Activated CD8-positive, alpha-beta memory T cell treated with anti-CD3 and anti-CD28 coated beads, Interleukin-2, amount 50 U/mL, for 24 hours (primary cell): ENCODE data around the gene PRIMA1.

Experiments used
- DNase-seq: peaks from one replicate; pipeline ENCODE4 v3.0.0-alpha.2; 2020; ENCODE audit errors: extremely low read depth

The PRIMA1 gene

GRCh38 chr14:93731753-93732152 lies 56.5 kb downstream of the PRIMA1 start:
- no peak for DNase-seq

DNA sequence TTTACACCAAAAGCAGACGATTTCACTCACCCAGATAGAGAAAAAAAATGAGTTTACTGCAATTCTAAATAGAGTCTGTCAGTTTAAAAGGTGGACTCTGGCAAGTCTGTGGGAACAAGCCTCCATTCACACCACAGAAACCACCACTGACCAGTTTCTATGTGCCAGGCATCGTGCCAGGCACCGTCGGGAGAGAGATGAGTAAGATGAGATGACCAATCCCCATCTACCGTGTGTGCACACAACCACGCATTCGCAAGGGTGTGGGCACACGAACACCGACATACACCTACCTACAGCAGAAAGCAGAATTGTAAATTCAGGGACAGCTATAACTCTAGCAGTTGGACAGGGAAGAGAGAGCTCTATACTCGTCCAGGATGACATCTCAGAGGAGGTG lies 58.3 kb downstream of the PRIMA1 start:
- DNase-seq = no peak

GRCh38 chr14:93728651-93729016 lies 59.7 kb downstream of the PRIMA1 start:
- DNase-seq = no peak

- no peak for DNase-seq
Measured at GRCh38 chr14:93727917-93728650, 60.2 kb downstream of the PRIMA1 start.

DNA sequence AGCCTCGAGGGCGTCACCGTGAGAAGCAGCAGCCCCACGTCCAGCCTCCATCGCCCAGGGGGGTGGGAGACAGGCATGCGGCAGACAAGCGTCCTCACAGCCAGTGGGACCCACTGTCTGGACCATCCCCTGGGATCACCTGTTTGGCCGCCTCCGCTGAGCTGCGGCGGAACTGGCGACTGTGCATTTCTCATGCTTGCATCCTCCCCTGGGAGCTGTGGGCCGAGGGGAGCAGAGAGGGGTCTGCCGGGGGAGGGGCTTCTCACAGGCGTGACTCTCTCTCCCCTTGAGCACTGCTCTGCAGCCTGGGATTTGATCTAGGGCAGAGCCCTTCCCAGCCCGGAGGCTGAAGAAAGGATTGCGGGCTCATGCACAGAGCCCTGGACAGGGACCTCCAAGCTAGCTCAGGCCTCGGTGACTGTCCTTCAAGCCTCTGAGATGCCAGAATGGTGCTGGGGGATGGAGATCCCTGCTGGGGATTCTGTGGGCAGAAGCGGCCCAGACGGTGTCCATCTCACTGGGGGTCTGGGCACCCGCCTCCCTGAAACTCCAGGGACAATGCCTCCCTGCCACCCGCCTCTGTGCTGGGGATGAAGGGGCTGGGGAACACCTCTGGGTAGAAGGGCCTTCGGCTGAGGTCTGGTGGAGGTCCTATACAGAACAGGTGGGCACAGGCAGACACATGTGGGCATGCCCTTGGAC lies 61.1 kb downstream of the PRIMA1 start:
- no peak for DNase-seq

DNA sequence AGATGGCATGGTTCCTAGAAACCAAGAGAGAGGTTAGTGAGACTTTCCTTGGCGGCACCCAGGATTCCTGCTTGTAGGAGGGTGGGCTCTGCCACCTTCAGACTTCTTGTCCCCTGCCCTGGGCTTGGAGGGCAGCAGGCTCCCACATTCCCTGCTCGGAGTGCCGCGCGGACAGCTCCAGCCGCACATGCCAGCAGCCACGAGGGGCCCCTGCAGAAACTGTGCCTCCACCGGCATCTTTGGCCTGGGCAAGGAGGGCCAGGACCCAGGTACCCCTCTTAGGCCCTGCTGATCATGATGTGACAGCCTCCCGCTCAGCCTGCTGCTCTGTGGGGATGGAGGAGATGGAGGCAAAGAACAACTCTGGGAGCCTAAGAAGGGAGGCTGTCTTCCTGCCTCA lies 62.3 kb downstream of the PRIMA1 start:
- no peak for DNase-seq

DNA sequence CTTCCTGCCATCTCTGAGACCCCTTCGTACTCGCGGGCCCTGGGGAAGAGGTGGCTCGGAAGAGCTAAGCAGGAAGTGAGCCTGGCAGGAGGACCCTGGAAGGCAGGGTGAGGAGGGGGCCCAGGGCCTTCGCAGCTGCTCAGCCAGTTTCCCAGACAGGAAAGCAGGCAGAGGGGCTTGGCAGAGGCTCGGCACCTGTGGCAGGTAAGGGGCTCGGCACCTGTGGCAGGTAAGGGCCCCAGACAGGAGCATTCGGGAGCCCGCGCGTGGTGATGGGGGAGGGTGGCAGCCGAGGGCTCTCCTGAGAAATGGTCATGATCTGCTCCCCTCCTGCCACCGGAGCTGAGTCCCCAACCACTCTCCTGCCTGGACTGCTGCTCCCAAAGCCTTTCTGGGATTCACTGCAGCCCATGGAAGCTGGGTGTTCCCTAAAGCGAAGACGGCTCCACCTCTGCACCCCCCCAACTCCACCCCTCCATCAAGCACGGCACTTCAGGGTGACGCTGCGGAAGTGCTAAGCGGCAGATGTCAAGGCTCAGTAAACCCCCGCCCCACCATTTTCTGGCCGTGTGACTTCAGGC lies 63.2 kb downstream of the PRIMA1 start:
- no peak for DNase-seq

DNA sequence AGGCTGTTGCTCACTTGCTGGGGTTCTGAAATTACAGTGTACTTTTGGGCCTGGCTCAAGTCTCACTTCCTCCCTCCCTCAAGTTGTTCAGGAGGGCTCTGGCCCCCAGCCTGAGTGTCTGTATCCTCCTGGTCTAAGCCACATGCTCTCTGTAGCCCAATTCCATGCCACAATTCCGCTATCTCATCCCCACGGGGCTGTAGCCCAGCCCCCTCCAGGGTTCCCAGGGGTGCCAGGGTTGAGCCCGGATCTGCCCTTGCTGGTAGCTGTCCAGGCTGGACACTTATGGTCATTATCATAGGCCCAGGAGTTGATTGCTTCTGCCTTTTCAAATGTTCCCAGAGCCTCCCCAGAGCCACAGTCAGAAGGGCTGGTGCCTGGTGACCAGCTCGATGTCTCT lies 65.3 kb downstream of the PRIMA1 start:
- no peak for DNase-seq

GRCh38 chr14:93720981-93721483 lies 67.3 kb downstream of the PRIMA1 start:
- DNase-seq = no peak

GRCh38 chr14:93720076-93720815 lies 68.0 kb downstream of the PRIMA1 start:
- DNase-seq = no peak

- no peak for DNase-seq
Measured at GRCh38 chr14:93719256-93719655, 69.0 kb downstream of the PRIMA1 start.

GRCh38 chr14:93717668-93718320 lies 70.5 kb downstream of the PRIMA1 start:
- DNase-seq = no peak

DNA sequence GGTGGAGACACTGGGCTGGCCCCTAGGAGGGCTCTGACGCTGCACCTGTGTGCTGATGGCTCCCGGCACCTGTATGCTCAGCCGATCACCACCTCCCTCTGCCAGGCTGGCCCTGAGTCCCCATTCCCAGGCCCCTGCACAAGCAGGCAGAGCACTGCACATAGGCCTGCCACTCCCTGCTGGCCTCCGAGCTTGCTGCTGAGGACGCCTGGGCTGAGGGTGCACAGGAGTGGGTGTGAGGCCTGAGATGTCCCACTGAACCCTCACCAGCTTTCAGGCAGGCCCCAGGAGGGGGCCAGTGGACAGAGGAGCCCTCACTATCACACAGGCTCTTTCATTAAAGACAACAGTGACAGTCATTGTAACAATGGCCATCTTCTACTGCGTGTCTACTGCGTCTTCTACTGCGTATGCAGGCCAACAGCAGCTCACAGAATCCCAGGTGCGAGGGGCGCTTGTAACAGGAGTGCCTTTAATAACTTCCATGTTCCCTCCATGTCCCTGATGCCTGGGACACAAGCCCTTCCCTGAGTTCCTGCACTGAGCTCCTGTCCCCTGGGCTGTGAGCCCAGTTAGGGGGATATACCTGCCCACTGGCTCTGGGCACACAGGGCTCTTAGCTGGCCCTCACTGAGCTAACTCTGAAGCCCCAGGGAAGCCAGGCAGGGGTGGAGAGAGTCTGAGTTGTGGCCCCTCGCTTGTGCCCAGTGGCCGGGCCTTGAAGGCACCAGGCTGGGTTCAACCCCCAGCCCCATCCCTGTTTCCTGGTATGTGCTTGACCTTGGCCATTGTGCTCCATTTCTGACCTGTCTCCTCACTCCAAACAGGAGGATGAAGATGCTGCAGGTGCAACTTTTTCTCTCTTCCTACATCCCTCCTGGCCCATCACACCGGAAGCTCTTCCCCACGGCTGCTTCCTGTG lies 71.3 kb downstream of the PRIMA1 start:
- DNase-seq = no peak

- no peak for DNase-seq
Measured at GRCh38 chr14:93716002-93716745, 72.1 kb downstream of the PRIMA1 start.

- no peak for DNase-seq
Measured at GRCh38 chr14:93715279-93715927, 72.9 kb downstream of the PRIMA1 start.

- DNase-seq = no peak
Measured at GRCh38 chr14:93714605-93715004, 73.7 kb downstream of the PRIMA1 start.

- no peak for DNase-seq
Measured at GRCh38 chr14:93713726-93714405, 74.4 kb downstream of the PRIMA1 start.

DNA sequence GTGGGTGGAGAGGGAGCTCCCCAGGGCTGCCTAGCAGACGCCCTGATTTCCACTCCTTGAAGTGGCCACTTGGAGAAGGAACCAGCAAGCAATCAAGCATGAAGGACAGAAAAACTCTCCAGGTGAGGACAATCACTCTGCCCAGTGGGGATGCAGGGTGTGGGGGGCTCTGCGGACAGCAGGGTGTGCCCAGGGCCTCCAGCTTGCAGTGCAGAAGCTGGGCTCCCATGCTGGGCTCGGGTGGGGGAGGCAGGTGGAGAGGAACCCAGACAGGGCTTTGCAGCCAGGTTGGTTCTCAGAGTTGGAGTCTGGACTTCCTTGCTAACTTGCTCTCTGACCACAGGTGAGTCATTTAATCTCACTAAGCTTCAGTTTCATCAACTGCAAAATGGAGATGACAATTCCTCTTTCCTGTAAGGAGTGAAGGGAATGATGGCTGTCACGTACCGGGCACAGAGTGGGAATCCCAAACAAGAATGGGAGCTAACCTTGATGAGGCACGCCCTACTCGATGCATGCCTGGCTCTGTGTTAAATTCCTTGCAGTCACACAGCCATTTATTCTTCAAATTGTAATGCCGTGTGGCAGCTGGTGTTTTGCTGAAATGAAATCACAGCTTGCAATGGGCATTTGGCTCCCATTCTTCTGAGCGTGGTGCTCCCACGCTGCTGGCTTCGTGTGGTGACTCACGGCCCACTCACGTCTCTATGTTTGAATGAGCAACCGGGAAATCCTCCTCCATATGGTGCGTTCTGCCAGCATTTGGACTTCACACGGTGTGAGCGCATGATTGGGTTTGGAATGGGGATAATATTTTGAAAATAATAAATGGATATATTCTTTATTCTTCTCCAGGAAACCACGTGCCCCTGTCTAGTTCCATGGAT lies 75.2 kb downstream of the PRIMA1 start:
- no peak for DNase-seq
